GM21381 (cell line): ENCODE data around the gene ENPP4.
"Not testable (repeated sequence)": the region's sequence is repeated elsewhere in the genome, so short reads cannot be mapped to it uniquely, and the experiment has no call there.

Source experiments
- ATAC-seq: cut with Tn5 transposase; IDR thresholded peaks from one replicate; pipeline ENCODE4 v1.9.1; 2021; ENCODE audit warnings: mild to moderate bottlenecking, moderate library complexity; ENCODE audit not compliant: unreplicated experiment

Gene ENPP4, protein sequence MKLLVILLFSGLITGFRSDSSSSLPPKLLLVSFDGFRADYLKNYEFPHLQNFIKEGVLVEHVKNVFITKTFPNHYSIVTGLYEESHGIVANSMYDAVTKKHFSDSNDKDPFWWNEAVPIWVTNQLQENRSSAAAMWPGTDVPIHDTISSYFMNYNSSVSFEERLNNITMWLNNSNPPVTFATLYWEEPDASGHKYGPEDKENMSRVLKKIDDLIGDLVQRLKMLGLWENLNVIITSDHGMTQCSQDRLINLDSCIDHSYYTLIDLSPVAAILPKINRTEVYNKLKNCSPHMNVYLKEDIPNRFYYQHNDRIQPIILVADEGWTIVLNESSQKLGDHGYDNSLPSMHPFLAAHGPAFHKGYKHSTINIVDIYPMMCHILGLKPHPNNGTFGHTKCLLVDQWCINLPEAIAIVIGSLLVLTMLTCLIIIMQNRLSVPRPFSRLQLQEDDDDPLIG

DNA sequence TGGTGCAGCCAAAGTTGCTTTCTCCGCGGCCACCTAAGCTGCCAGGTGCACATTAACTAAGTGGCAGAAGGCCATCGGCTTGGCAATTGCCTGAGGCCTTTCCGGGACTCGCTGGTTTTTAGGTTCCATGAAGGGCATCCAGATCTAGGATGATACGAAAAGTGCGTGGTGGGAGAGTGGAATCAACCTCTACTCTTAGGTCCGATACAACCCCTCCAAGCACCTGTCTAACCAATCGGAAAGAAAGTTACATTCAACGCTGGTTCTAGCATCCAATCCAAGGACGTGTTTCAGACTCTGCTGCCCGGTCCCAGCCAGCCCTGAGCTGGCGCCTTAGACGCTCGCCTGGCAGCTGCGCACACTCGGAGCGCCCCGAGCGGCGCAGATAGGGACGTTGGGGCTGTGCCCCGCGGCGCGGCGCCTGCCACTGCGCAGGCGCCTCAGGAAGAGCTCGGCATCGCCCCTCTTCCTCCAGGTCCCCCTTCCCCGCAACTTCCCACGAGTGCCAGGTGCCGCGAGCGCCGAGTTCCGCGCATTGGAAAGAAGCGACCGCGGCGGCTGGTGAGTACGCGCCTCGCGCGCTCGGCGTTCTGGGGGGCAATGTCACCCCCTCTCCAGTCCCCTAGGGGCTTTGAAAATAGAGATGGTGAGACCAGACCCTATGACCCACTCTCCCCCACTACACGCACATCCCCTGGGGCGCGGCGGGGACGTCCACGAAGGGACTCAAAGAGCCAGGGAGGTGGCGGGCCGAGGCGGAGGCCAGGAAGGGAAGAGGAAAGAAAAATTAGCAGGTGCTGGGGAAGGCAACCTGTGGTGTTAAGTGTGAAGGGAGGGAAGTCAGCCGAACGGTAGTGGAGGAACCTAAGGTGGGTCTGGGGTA, at the start of gene ENPP4:
TSS of gene ENPP4 (plus strand) at position 361 of the 883 bp plus-strand sequence. CDS start 9,595 bp downstream, outside the sequence.
- peak; percentile 96 for ATAC-seq

- ATAC-seq: no peak
Observed at GRCh38 chr6:46080111-46080510, 49.7 kb upstream of the ENPP4 start.

GRCh38 chr6:46085688-46086087, 44.1 kb upstream of the ENPP4 start:
- ATAC-seq: not testable (repeated sequence)

GRCh38 chr6:46090115-46091079, 39.4 kb upstream of the ENPP4 start:
- ATAC-seq: no peak

DNA sequence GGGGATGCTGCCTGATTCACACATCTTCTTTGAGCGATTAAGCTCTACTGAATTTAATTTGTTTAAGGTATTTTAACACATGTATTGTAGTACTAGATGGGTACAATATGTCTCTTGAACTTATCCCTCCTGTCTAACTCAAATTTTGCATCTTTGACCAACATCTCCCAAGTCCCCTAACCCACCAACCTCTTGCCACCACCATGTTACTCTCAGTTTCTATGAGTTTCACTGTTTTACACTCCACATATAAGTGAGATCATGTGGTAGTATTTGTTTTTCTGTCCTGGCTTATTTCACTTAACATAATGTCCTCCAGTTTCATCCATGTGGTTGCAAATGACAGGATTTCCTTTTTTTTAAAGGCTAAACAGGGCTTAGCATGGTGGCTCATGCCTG, 38.7 kb upstream of the ENPP4 start:
- ATAC-seq: no peak

DNA sequence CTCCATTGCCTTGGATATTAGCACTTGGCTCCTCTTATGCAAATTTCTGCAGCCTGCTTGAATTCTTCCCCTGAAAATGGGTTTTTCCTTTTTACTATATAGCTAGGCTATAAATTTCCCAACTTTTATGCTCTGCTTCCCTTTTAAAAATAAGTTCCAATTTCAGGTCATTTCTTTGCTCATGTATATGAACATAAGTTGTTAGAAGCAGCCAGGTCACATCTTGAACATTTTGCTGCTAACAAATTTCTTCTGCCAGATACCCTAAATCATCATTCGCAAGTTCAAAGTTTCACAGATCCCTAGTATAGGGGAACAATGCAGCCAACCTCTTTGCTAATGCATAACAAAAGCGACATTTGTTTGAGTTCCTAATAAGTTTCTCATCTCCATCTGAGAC, 34.5 kb upstream of the ENPP4 start:
- no peak for ATAC-seq

DNA sequence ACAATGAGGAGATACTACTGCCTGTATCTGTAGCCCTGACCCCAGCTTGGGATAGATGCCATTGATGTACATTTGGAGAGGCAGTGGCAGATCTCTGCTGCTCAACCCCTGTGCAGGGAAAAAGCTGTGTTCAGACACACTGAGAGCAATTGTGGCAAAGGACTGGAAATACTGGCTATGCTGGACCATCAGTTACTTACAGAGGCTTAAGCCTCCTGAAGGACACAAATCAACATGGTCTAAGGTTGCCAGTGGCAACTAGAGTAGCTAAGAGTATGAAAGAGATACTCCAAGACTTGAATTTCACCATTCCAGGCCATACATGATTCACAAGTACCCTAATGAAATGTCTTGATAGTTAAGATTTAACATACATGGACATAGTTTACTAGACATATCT, 32.4 kb upstream of the ENPP4 start:
- ATAC-seq: no peak

GRCh38 chr6:46098678-46099077, 31.1 kb upstream of the ENPP4 start:
- no peak for ATAC-seq

DNA sequence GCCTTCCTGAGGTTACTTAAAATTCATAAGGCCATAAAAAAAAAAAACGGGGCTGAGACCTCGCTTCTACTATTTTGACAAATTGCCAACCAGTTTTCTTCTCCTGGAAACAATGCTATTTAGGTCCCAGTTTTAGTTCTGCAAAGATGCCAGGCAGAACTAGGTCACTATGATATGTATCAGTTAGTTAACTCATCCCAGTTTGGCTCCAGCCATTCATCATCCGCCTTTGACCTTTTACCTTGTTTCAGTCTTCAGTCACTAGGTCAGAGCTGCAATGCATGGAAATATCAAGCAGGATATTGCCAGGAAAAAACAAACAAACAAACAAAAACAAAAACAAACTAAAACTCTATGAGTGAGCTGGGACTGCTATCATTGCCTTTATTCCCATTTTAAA, 29.8 kb upstream of the ENPP4 start:
- no peak for ATAC-seq

GRCh38 chr6:46102123-46102522, 27.7 kb upstream of the ENPP4 start:
- ATAC-seq: no peak

DNA sequence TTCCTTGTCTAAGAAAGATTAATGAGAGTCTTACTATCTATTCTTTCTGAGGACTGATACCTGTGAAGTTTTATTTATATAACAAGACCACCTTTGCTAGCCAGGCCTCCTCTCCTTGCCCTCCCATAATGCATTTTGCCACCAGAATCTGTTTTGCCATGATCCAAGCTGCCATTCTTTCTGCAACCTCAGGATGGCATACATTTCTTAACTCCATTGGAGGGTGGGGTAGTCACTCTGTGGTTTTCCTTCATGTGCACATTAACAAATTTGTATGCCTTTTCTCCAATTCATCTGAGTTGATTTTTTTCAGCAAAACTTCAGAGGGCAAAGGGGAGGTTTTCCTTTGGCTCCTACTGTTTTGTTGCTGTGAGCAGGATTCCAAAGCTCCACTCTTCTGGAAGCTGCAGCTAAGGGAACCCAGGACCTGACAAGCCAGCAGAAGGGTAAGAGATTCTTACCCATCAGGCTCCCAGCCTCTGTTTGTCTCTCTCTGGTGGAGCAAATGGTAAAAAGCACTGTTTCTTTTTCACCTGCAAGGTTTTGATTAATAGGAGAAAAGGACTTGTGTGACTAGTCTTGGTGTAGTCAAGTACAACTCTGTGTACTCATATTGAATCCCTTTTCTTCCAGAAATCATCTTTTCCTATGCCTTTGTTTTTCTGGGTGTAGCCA, 26.2 kb upstream of the ENPP4 start:
- no peak for ATAC-seq

DNA sequence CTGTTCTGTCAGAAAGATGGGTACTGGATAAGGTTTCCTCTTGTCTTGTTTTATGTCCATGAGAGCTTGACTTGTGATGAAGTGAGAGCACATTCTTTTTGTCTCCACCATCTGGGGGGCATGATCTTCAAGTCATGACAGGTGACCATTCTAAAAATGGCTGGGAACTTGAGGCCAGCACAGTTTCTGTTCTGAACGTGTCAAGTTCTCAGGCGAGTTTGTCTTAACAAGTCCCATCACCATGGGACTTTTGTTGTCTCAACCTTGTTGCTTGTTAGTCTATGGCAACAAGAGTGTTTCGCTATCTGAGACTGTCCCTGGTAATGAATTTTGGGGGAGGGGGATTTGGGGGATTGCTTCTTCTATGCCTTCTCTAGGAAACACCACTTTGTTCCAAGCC, 25.6 kb upstream of the ENPP4 start:
- ATAC-seq: no peak

GRCh38 chr6:46105568-46105967, 24.2 kb upstream of the ENPP4 start:
- ATAC-seq: no peak

DNA sequence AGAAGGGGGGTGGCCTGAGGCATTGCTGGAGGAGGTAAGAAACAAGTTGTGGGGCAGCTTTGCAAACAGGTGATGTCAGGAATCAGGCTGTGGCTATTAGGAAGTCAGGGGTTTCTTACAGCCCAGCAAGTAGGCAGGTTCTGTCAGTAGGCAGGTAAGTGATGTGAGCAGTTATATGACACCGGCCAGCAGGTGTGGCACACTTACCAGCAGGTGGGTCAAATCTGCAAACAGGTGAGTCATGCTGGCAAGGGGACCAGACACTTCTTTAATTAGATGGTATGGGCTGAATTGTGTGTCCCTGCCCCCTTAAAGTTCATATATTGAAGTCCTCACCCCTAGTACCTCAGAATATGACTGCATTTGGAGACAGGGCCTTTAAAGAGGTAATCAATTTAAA, 16.4 kb upstream of the ENPP4 start:
- no peak for ATAC-seq

DNA sequence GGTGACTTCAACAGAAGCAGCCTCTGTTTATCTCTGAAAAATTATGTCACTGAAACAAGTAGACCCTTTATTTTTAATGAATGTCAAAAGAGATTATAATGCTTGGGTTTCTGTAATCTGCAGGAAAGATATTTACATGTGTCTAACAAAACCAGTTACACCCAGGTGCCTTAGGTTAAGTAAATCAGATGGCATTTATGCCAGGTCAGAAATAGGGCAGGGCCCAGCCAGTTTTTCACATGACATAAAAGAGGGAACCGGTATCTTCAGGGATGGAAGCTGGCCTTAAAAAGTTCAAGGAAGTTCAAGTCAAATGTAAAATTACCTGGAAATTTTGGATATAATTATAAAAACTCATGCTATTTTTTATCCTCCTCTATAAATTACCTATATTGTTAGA, 14.2 kb upstream of the ENPP4 start:
- ATAC-seq: no peak

DNA sequence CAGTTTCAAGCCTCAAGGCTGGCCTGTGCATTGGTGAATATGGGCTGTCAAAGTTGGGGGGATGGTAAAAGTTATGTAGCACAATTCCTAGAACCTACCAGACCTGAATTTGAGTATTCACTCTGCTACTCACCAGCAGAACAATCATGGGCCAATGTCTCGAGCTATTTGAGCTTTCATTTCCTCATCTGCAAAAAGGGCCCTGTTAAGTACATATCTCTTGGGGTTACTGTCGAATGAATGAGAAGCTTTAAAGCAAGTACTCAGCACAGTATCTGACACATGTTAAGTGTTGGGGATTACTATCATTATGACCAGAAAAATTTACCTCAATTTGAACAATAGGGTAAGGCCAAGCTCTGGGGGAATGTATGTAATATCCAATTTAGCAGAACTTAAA, 13.5 kb upstream of the ENPP4 start:
- no peak for ATAC-seq

DNA sequence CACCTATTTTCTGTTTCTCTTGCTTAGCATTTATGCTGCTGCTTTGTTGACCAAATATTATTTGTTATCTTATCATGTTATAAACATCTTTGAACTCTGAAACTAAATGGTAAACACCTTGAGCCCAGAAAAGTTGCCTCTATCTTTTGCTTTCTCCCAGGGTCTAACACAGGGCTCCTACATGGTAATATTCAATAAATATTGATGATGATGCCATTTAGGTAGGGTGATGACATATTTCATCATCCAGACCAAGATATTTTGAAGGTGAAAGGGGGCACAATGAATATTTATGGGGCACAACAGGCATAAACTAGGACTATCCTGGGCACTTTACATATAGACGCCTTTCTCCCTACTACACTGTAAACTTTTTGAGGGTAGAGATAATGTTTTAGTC, 11.6 kb upstream of the ENPP4 start:
- ATAC-seq: no peak

DNA sequence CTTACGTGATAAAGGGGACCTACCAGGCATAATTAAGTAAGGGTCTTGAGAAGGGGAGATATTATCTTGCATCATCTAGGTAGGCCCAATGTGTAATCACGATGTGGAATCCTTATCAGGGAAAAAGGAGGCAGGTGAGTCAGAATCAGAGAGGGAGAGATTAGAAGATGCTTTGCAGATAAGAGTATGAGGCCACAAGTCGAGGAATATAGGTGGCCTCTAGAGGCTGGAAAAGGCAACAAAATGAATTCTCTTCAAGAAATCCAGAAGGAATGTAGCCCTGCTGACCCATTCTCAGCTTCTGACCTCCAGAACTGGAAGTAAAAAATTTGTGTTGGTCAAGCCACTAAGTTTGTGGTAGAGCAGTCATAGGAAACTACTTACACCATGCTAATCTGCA, 11.0 kb upstream of the ENPP4 start:
- no peak for ATAC-seq

- ATAC-seq: not testable (repeated sequence)
Observed at GRCh38 chr6:46119679-46120078, 10.1 kb upstream of the ENPP4 start.

- no peak for ATAC-seq
Observed at GRCh38 chr6:46128476-46128875, 1.3 kb upstream of the ENPP4 start.
